GM18907 (cell line): ENCODE measurements around the gene GTPBP6.

Experiments used
- ATAC-seq: cut with Tn5 transposase; IDR thresholded peaks from one replicate; pipeline ENCODE4 v1.9.1; 2021; ENCODE audit warnings: mild to moderate bottlenecking, moderate library complexity; ENCODE audit not compliant: unreplicated experiment

GTPBP6 gene, protein sequence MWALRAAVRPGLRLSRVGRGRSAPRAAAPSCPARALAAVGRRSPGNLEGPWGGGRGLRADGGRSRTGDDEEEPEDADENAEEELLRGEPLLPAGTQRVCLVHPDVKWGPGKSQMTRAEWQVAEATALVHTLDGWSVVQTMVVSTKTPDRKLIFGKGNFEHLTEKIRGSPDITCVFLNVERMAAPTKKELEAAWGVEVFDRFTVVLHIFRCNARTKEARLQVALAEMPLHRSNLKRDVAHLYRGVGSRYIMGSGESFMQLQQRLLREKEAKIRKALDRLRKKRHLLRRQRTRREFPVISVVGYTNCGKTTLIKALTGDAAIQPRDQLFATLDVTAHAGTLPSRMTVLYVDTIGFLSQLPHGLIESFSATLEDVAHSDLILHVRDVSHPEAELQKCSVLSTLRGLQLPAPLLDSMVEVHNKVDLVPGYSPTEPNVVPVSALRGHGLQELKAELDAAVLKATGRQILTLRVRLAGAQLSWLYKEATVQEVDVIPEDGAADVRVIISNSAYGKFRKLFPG

DNA sequence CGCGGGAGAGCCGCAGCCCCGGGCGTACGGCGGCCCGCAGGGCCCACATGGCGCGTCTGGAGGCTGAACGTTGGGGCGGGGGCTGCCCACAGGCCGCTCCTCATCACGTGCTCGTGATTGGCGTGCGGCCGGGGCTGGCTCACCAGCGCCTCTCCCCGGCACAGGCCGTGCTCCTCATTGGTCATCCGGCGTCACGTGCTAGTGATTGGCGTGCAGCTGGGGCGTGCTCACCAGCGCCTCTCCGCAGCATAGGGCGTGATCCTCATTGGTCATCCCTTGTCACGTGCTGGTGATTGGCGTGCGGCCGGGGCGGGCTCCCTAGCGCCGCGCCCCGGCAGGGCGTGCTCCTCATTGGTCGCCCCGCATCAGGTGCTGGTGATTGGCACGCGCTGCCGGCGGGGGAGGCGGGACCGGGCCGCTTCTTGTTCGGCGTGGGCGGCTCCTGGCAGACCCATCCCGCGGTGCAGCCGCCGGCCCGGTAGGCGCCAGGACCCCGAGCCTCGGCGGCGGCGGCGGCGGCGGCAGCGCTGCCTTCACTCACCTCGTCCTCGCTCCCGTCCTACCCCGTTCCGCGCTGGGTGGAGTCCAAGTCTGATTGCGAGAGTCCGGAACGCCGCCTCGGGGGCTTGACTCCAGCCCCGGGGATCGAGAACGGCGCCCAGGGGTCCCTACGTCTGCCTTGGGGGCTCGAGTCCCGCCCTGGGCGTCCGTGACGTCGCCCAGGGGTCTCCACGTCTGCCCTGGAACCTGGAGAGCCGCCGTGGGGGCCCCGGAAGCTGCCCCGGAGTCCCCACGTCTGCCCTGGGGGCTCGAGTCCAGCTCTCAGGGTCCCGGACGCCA lies at the start of gene GTPBP6:
Gene GTPBP6, minus strand, starts transcription at position 58 of the 840 bp plus-strand sequence. Its CDS starts 9 bp downstream, at position 49.
- peak; percentile 88 for ATAC-seq

DNA sequence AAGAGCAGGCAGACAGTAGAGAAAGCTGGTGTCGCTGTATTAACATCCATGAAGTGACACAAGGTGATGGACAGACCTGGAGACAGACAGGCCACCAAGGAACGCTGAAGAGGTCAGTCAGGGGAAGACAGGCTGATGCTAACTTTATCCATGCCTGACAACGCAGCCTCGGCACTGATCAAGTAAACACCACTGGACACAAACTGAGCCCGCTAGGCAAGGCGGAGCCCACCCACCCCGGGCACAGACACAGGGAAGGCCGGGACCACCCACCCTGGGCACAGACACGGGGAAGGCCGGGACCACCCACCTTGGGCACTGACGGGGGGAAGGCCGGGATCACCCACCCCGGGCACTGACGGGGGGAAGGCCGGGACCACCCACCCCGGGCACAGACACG lies 49.3 kb upstream of the GTPBP6 start:
- ATAC-seq, result no peak

DNA sequence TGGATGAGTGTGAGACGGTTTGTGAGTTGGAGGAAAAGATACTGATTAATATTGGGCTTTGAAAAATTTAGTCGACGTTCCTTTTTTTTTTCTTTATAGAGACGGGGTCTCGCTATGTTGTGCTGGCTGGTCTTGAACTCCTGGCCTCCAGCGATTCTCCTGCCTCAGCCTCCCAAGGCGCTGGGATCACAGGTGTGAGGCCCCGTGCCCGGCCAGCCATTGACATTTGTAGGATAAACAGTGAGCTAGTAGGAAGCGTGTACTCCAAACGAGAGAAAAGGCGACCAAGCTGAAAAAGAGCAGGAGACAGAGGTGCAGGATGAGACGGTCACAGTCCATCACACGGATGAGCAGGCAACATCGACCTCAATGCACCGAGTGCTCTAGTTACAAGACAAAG lies 48.8 kb upstream of the GTPBP6 start:
- ATAC-seq, result no peak

DNA sequence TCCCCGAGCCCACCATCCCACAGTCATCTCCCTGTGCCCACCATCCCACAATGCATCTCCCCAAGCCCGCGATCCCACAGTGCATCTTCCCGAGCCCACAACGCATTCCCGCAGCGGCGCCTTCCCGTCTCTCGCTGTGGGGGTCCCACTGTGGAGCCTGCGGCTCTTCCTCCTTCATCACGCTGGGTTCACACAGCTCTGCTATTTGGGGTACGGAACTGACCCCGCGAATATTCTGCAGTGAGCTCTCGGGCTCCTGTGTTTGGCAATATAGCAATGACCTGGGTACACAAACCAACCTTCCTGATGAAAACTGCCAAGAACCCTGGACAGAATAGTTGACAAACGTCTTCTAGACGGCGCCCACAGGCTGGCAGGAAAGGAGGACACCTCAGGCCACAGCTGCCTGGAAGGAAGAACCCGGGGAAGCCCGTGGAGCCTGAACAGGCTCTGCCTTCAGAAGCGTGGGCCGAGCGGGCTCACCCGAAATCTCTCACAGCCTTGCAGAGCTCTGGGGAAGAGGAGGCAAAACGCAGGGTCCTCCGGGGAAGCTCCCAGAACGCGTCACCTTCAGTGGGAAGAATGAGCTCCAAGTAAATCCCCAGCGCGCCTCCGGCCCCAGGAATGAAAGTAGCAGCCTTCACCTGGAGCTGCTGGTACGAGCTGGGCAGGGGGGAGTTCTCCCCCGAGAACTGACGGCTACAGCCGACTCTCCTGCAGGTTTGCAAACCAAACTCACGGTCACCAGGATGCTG lies 45.2 kb upstream of the GTPBP6 start:
- no peak for ATAC-seq

DNA sequence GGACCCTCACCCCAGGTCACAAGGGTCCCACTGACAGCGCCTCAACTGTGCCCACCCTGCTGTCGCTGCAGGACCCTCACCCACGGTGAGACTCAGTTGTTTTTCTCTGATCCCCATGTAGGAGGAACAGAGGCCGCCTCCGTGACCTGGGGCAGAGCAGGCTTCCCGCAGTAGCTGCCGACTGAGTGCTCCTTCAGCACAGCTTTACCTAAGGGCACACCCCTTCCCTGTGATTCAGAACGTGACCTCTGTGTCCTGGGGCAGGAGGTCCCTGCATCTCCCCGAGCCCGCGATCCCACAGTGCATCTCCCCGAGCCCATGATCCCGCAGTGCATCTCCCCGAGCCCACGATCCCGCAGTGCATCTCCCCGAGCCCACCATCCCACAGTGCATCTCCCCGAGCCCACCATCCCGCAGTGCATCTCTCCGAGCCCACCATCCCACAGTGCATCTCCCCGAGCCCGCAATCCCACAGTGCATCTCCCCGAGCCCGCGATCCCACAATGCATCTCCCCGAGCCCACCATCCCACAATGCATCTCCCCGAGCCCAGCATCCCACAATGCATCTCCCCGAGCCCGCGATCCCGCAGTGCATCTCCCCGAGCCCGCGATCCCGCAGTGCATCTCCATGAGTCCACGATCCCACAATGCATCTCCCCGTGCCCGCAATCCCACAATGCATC lies 44.5 kb upstream of the GTPBP6 start:
- ATAC-seq, result no peak

DNA sequence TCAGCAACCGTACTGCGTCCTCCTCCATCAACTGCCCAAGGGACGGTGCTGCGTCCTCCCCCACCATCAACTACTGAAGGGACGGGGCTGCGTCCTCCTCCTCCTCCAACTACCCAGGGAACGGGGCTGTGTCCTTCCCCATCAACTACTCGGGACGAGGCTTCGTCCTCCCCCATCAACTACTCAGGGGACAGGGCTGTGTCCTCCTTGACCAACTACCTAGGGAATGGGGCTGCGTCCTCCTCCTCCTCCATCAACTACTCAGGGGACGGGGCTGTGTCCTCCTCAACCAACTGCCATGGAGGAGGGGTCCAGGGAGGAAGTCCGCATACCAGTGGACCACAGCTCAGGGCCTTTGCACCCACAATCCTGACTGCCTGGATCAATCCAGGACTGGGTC lies 43.8 kb upstream of the GTPBP6 start:
- no peak for ATAC-seq

DNA sequence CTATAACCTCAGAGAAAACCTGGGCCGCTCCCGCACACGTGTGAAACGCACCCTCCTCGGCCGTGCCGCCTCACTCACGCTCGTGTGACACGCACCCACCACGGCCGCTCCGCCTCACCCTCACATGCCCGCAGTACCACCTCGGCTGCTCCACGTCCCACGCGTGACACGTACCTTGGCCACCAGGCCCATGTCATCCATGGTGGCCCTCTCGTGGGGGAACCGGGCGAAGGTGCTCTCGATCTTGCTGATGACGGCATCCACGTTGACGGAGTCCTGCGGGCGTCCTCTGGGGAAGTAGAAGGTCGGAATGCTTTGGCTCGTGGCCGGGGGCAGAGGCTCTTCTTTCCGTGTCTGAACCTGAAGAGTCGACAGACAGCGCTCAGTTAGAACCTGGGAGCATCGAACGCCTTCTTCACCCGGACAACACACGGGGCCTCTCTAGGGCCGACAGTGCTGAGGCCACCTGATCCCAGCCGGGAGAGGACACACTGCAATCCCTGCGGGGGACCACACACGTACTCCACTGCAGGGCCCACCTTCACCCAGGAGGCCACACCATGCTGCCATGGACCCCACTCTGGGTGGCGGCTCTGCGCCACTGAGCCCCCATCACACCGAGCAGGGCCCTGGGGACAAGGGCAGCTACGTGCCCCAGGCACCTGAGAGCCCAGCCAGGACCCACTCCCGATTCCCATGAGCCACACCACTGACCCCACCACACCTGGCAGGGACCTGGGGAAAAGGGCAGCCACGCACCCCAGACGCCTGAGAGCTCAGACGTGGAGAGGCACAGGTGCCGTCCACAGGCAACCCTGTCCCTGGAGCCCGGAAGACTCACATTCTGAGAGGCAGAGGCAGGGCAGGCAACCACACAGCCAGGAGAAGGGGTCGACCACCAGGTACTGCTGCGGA lies 42.9 kb upstream of the GTPBP6 start:
- ATAC-seq, result no peak

DNA sequence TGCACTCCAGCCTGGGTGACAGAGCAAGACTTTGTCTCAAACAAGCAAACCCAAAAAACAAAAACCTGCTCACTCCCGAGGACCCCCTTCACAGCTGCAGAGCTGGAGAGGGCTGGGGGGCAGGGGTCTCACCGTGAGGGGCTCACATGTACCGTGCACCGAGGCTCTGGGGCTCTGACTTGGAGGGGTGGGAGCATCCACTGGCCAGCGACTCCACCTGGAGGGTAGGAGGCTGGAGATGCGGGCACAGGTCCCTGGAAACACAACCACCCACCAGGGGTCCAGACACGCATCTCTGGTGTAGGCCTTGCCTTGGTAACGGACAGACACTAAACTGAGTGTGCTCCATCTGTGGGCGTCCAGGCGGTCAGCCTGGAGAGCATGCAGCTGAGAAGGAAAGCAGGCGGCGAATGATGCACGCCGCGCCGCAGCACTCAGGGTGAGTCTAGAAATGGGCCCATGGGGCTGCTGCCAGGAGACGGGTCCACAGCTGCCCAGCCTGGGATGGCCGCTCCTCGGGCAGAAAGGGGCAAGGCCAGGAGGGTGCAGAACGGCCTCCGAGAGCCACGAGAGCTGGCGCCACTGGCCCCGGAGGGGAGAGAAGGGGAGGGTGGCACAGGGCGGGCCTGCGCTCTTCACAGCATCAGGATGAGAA lies 42.0 kb upstream of the GTPBP6 start:
- no peak for ATAC-seq

DNA sequence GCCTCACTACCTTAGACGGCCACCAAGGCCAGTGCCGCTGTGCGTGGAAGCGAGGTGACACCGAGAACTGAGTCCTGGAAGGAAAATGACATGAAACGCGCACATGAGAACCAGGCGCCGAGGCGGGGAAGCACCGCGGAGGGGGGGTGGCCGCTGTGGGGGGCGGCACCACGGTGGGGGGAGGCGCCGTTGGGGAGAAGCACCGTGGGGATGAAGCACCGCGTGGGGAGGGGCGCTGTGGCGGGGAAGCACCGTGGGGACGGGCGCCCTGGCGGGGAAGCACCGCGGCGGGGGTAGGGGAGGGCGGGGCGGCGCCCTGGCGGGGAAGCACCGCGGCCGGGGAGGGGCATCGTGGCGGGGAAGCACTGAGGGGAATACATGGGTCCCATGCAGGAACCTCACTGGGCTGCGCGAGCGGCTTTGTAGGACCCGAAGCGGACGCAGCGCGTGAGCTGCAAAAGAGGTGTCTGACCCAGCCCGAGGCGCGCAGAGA lies 40.1 kb upstream of the GTPBP6 start:
- no peak for ATAC-seq

DNA sequence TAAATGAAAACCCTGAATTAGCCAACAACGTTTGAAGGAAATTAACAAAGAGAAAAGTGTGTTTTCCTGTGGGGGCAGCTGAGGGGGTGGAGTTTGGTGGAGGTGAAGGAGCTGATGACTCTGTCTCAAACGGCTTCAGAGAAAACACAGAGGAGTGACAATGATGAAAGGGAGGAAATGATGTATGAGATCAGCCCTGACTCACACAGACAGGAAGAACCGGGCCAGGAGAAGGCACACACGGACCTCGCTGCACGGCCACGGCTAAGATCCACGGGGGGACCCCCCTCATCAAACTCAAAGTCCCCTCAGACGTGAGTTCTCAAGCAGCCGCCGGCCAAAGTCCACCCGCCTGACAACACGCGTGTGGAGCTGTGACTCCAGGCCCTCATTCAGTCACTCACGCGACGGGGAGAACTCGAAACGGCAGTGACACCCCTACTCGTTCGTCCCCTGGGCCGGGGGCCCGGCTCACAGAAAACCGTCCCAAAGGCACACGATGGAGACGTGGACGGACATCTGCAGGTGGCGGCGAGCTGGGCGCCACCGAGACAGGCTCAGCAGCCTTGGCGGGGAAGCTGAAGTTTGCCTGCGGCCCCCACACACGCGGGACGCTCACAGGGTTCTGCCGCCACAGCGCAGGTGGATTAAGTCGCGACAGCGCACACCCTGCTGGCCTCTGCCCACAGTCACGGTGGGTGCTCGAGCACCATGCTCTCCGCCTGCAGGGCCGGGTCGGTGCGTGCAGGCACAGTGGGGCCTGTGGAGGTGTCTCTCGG lies 39.3 kb upstream of the GTPBP6 start:
- ATAC-seq, result no peak

DNA sequence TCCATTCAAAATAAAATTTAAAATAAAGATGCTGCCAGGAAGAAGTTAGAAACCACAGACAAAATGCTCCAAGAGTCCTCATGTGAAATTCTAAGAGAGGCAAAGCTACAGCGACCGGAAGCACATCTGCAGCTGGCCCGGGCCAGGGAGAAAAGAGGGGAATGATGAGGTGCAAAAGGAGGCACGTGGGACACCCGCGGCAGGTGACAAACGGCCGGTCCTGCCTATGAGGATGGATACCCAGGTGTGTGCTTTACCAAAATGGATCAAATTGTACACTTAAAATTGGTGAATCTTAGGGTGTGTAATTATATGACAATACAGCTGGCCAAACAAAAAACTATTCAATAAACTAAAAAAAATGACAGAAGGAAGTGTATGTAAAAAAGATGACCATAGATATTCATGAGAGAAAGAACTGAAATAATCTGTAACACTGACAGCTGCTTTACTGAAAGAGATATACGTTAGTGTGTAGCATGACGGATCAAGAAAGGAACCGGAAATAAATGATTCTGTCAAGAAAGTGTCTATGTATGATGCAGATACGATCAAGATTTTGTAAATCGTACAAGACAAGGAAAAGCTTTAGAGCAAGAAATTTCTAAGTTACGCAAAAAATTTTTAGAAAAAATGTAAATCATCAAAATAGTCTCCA lies 38.6 kb upstream of the GTPBP6 start:
- no peak for ATAC-seq

DNA sequence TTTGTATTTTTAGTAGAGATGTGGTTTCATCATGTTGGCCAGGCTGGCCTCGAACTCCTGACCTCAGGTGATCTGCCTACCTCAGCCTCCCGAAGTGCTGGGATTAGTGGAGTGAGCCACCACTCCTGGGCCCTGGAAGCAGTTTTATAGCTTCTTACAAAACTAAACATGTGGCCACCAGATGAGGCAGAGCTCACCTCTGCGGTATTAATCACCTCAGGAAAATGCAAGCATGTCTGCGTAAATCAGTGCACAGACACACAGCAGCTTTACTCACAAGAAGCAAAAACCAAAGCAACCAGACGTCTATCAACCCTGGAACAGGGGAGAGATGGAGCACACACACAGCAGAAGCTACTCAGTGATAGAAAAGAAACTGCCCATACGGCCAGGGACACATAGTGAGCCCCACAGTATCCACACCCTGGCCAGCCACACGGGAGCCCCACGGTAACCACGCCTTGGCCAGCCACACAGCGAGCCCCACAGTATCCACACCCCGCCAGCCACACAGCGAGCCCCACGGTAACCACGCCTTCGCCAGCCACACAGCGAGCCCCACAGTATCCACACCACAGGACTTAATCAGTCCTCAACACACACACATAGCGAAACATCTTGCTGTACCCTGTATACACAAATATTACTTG lies 37.9 kb upstream of the GTPBP6 start:
- no peak for ATAC-seq

DNA sequence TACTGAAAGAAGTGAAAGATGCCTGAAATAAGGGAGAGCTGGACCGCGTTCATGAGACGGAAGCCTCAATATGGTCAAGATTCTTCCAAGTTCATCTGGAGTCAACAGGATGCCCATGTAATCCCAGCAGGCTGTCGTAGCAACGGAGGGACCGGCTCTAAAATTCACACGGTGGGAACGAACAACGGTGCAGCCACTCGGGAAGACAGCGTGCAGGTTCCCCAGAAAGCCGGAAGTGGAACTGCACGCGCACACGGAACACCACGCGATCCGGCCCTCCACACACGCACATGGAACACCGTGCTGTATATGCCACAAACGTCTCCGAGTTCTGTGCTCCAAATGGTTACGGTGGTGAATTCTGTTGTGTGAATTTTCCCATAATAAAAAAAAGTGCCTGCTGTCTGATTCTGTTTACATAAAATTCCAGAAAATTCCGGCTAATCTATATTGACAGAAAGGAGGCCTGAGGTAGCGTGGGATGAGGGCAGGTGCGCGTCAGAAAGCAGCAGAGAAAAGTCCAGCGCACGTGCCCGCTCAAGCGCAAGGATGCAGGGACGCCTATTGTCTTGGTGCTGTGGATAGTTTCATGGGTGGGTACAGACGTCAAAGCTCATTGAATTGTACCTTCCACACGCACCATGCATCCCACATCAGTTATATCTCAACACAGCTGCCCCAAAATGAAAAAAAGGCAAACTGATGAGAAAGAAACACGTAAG lies 36.9 kb upstream of the GTPBP6 start:
- no peak for ATAC-seq

DNA sequence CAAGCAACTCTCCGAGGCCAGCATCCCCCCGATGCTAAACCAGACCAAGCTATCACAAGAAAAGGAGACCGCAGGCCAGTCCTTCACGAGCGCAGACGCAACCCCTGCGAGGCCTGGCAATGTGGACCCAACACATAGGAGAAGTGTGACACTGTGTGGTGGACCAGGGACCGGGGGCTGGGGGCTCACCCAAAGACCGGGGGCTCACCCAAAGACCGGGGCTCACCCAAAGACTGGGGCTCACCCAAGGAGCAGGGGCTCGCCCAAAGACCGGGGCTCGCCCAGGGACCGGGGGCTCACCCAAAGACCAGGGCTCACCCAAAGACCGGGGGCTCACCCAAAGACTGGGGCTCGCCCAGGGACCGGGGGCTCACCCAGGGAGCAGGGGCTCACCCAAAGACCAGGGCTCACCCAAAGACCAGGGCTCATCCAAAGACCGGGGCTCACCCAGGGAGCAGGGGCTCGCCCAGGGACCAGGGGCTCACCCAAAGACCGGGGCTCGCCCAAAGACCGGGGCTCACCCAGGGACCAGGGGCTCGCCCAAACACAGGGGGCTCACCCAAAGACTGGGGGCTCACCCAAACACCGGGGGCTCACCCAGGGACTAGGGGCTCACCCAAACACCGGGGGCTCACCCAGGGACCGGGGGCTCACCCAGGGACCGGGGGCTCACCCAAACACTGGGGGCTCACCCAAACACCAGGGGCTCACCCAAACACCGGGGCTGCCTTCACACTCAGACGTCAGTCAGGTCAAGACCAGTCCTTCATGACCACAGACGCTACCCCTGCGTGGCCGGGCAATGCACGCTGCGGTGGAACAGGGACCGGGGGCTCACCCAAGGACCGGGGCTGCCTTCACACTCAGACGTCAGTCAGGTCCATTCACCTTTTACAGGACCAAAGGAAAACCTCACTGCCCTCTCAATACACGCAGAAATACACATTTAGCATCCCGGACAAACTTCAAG lies 35.3 kb upstream of the GTPBP6 start:
- no peak for ATAC-seq

DNA sequence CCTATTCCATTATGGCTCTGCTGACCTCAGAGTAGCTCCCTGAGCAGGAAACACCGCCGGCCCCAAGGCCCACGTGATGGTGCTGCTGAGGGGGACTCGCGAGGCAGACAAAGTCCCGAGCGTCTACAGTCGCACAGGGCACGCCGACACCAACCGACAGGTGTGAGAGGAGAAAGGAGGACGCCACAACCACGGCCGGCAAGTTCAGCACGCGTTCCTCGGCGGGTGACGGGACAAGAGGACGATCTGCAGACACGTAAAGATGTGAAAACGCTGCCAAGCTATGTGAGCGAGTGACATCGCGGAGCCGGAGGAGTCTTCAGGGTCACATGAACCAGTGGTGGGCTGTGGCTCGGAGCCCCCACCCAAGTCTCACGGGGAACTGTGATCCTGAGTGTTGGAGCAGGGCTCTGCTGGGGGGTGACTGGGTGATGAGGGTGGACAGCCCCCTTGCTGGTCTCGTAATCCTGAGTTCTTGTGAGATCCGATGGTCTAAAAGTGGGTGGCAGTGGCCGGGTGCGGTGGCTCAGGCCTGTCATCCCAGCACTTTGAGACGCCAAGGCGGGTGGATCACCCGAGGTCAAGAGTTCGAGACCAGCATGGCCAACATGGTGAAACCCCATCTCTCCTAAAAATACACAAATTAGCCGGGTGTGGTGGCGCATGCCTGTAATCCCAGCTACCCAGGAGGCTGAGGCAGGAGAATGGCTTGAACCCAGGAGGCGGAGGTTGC lies 34.2 kb upstream of the GTPBP6 start:
- ATAC-seq, result no peak
